Keratinocyte (primary cell): ENCODE measurements around the gene PEX11A.

Experiments
- EZH2 ChIP-seq: IDR thresholded peaks from one replicate; pipeline ENCODE4 v1.6.1; 2012; ENCODE audit warnings: inconsistent platforms, mild to moderate bottlenecking, low read length, moderate library complexity
- TF ChIP-seq, protein P1 (sequence below), 3 experiments: IDR thresholded peaks in 1 of 3; conservative IDR thresholded peaks in 1 of 3; optimal IDR thresholded peaks in 1 of 3; 2 replicates in 2 of 3; 3 replicates in 1 of 3; pipeline versions ENCODE3 to v1.5.1; 2011; ENCODE audit warnings: low read length in 3 of 3, mild to moderate bottlenecking in 3 of 3, moderate library complexity in 2 of 3, control low read depth in 1 of 3, inconsistent platforms in 1 of 3; ENCODE audit not compliant: insufficient read depth in 2 of 3; ENCODE audit errors: extremely low read depth in 1 of 3

DNA sequence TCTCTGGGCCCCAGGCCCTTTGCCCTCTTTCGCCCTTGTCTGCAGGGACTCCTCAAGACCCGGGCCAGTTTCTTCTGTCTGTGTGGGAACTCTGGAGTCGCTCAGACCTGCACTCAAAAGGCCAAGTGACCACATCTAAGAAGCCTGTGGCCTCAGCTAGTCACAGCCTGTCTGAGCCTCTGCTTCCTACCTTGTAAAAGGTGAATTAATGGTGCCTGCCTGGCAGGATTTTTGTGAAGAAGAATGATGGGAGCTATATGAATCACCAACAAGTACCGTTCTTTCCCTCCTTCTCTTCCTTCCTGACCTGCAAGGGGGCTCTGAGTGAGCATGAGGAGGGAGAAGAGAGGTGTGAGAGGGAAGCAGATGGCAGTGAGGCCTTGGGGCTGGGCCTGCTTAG lies 18.9 kb downstream of the PEX11A start:
- TF ChIP-seq, protein P1, sequence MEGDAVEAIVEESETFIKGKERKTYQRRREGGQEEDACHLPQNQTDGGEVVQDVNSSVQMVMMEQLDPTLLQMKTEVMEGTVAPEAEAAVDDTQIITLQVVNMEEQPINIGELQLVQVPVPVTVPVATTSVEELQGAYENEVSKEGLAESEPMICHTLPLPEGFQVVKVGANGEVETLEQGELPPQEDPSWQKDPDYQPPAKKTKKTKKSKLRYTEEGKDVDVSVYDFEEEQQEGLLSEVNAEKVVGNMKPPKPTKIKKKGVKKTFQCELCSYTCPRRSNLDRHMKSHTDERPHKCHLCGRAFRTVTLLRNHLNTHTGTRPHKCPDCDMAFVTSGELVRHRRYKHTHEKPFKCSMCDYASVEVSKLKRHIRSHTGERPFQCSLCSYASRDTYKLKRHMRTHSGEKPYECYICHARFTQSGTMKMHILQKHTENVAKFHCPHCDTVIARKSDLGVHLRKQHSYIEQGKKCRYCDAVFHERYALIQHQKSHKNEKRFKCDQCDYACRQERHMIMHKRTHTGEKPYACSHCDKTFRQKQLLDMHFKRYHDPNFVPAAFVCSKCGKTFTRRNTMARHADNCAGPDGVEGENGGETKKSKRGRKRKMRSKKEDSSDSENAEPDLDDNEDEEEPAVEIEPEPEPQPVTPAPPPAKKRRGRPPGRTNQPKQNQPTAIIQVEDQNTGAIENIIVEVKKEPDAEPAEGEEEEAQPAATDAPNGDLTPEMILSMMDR (optimal IDR thresholded peaks at IDR 0.05 in 1 of 3, IDR thresholded peaks at IDR 0.05 in 1 of 3, conservative IDR thresholded peaks at IDR 0.05 in 1 of 3; ENCODE audit: extremely low read depth in 1 of 3, insufficient read depth in 2 of 3, low read length in 3 of 3), result no peak
- no peak for TF ChIP-seq EZH2
